DMS114 treated with DMSO at 0.1 percent for 48 hours (cell line): ENCODE measurements around the gene TIMP3.

Source experiments
- DNase-seq: peaks from one replicate; lab custom pipeline; 2025; ENCODE audit not compliant: unreplicated experiment; lab: John Stamatoyannopoulos, UW

TIMP3 gene

GRCh38 chr22:32880061-32880460, 78.6 kb downstream of the TIMP3 start:
- no peak for DNase-seq

GRCh38 chr22:32880505-32880892, 79.0 kb downstream of the TIMP3 start:
- no peak for DNase-seq

GRCh38 chr22:32880893-32881596, 79.5 kb downstream of the TIMP3 start:
- DNase-seq: no peak

GRCh38 chr22:32882360-32882755, 80.9 kb downstream of the TIMP3 start:
- no peak for DNase-seq

- no peak for DNase-seq
Measured at GRCh38 chr22:32882774-32883530, 81.4 kb downstream of the TIMP3 start.

- DNase-seq: no peak
Measured at GRCh38 chr22:32887324-32887980, 85.9 kb downstream of the TIMP3 start.

GRCh38 chr22:32888976-32889375, 87.5 kb downstream of the TIMP3 start:
- DNase-seq: no peak

- DNase-seq: no peak
Measured at GRCh38 chr22:32896891-32897290, 95.4 kb downstream of the TIMP3 start.

- no peak for DNase-seq
Measured at GRCh38 chr22:32897400-32897799, 95.9 kb downstream of the TIMP3 start.

GRCh38 chr22:32900886-32901635, 99.6 kb downstream of the TIMP3 start:
- DNase-seq: no peak

GRCh38 chr22:32901925-32902324, 100.4 kb downstream of the TIMP3 start:
- no peak for DNase-seq

GRCh38 chr22:32903507-32903906, 102.0 kb downstream of the TIMP3 start:
- DNase-seq: no peak

- DNase-seq: no peak
Measured at GRCh38 chr22:32904044-32904443, 102.5 kb downstream of the TIMP3 start.

GRCh38 chr22:32905400-32905799, 103.9 kb downstream of the TIMP3 start:
- no peak for DNase-seq

- DNase-seq: no peak
Measured at GRCh38 chr22:32909581-32910428, 108.3 kb downstream of the TIMP3 start.

GRCh38 chr22:32910429-32910772, 108.9 kb downstream of the TIMP3 start:
- DNase-seq: no peak

- no peak for DNase-seq
Measured at GRCh38 chr22:32911503-32911902, 110.0 kb downstream of the TIMP3 start.
